Measurements from ENCODE around the gene UBXN10. TPM values are rescaled to one million over a fixed set of nuclear protein-coding genes. Genes with fewer than 3 reads are reported as not detected.

The UBXN10 gene
- total and polyA plus RNA-seq, 7 donors: 0.04 to 0.48 (median 0.17) TPM

GRCh38 chr1:20194224-20194623 lies 8.3 kb downstream of the UBXN10 start:
- Histone ChIP-seq H3K27ac (no peak overlapping the region), H3K9me3 (no peaks in the 10 kb centered on the region), H3K36me3 (ENCODE audit: insufficient read depth in 1 of 2, low read depth in 1 of 2) (no peaks in the 10 kb centered on the region), H3K27me3 (ENCODE audit: insufficient read depth in 3 of 3, low read length in 2 of 3) (peaks cover 0 to 9% (median 0%) of the 10 kb centered on the region in 3 donors), H3K4me3 (no peak overlapping the region), H3K4me1 (peaks cover 4% of the 10 kb centered on the region)
- no peak for DNase-seq
- 80 to 89% (median 89%) methylated on average over 2 of the region's 2 CpGs for WGBS, 3 donors
- no peak for TF ChIP-seq CTCF (IDR thresholded peaks at IDR 0.05)
- no peak for ATAC-seq
- intact Hi-C loops (cut with DNase I): loop anchor here (2.0 to 5.0 kb wide), 3 partner anchors 217 to 277 kb away; partner anchors contain the start of gene PLA2G2A (in 1 of the 2)

DNA sequence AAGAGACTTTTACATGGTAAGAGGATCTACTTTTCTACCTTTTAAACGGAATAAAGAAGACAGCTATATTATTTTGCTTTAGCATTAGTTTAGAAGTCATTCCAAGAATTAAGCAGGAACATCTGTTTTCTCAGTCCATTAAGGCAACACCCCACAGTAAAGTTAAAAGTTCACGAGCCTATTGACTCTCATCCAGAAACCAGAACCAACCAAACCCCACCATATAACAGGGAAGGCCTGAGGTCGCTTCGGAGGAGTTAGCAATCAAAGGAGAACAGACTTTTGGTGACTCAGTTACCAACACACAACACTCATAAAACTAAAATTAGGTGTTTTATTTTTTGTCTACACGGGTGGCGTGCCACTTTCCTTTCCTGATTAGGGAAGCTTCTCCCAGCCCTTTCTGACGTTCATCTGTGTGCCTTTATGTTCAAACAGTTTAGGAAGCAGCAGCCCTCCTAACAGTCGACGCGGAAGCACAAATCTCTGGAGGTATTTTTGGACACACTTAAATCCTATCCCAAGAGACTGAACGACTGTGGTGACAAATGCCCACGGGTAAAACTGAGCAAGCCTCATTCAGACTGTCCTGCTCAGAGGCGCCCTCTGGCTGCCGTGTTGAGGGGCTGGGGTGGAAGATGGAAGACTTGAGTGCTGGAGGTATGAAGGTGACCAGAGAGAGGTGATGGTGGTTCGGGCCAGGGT lies 9.0 kb downstream of the UBXN10 start:
- peak; percentile 83 to 95 (median 87) for ATAC-seq
- Histone ChIP-seq H3K9me3 (no peaks in the 10 kb centered on the region), H3K27ac (no peak overlapping the region), H3K27me3 (ENCODE audit: insufficient read depth in 3 of 3, low read length in 2 of 3) (peaks cover 0 to 2% (median 0%) of the 10 kb centered on the region in 3 donors), H3K4me1 (peaks cover 4% of the 10 kb centered on the region), H3K36me3 (ENCODE audit: insufficient read depth in 1 of 2, low read depth in 1 of 2) (no peaks in the 10 kb centered on the region), H3K4me3 (no peak overlapping the region)
- intact Hi-C loops (cut with DNase I): loop anchor here (2.0 to 5.0 kb wide), 3 partner anchors 218 to 278 kb away; partner anchors contain the start of gene PLA2G2A (in 1 of the 2)
- WGBS, 3 donors: 22 to 31% (median 24%) methylated on average over 15 of the region's 15 CpGs
- peak; percentile 79 for TF ChIP-seq CTCF (IDR thresholded peaks at IDR 0.05)
- DNase-seq: peak; percentile 65 to 82

- no peaks in the 10 kb centered on the region for H3K9me3 ChIP-seq
- ATAC-seq (no peak), DNase-seq (no peak)
- 65 to 80% (median 68%) methylated on average over 4 of the region's 4 CpGs for WGBS, 3 donors
- H3K4me3 ChIP-seq: no peak overlapping the region
- H3K27ac ChIP-seq: no peak overlapping the region
- TF ChIP-seq CTCF (IDR thresholded peaks at IDR 0.05): no peak
- intact Hi-C loops (cut with DNase I): loop anchor here (2.0 kb wide), 2 partner anchors 277 to 279 kb away; no protein-coding TSS in a partner anchor
- H3K36me3 ChIP-seq (ENCODE audit: insufficient read depth in 1 of 2, low read depth in 1 of 2): no peaks in the 10 kb centered on the region
- H3K27me3 ChIP-seq (ENCODE audit: insufficient read depth in 3 of 3, low read length in 2 of 3): peaks cover 0 to 2% (median 0%) of the 10 kb centered on the region in 3 donors
- peaks cover 4% of the 10 kb centered on the region for H3K4me1 ChIP-seq
These were observed 9.5 kb downstream of the UBXN10 start for GRCh38 chr1:20195462-20195780.

- Histone ChIP-seq H3K36me3 (ENCODE audit: insufficient read depth in 1 of 2, low read depth in 1 of 2) (no peaks in the 10 kb centered on the region), H3K9me3 (no peaks in the 10 kb centered on the region), H3K4me1 (peaks cover 4% of the 10 kb centered on the region), H3K27ac (no peak overlapping the region), H3K27me3 (ENCODE audit: insufficient read depth in 3 of 3, low read length in 2 of 3) (peaks cover 0 to 2% (median 0%) of the 10 kb centered on the region in 3 donors), H3K4me3 (no peak overlapping the region)
- intact Hi-C loops (cut with DNase I): no loop called here
- ATAC-seq (no peak), DNase-seq (no peak)
- 55 to 59% (median 57%) methylated on average over 5 to 6 of the region's 6 CpGs for WGBS, 3 donors
- TF ChIP-seq CTCF (IDR thresholded peaks at IDR 0.05): no peak
These were observed 11.5 kb downstream of the UBXN10 start for GRCh38 chr1:20197329-20197791.

All from psoas muscle (tissue), 8 donors.